H9 (cell line): ENCODE results near the gene PFN1. TPM values are rescaled to one million over a fixed set of nuclear protein-coding genes. Genes with fewer than 3 reads are reported as not detected.

Experiments
- DNase-seq: peaks from one replicate; pipeline ENCODE4 v3.0.0-alpha.2; 2017
- H2AFZ ChIP-seq: one replicate; pipeline ENCODE4 v1.6.1; 2013; ENCODE audit warnings: mild to moderate bottlenecking, low read length, control low read depth, moderate library complexity
- H2AK5ac ChIP-seq: 2 replicates; pipeline ENCODE4 v1.6.1; 2013; ENCODE audit warnings: low read length, control low read depth, mixed read lengths; ENCODE audit not compliant: insufficient read length
- H2BK120ac ChIP-seq: one replicate; pipeline ENCODE4 v1.6.1; 2013; ENCODE audit warnings: low read depth, mild to moderate bottlenecking, low read length, control low read depth, inconsistent platforms; ENCODE audit not compliant: poor library complexity, severe bottlenecking
- H2BK12ac ChIP-seq: 2 replicates; pipeline ENCODE4 v1.6.1; 2013; ENCODE audit warnings: low read length, control low read depth, mixed read lengths, low read depth; ENCODE audit not compliant: insufficient read length
- H2BK15ac ChIP-seq: 2 replicates; pipeline ENCODE4 v1.6.1; 2013; ENCODE audit warnings: low read depth, low read length, control low read depth
- H2BK20ac ChIP-seq: one replicate; pipeline ENCODE4 v1.6.1; 2013; ENCODE audit warnings: low read depth, mild to moderate bottlenecking, low read length, control low read depth, inconsistent platforms; ENCODE audit not compliant: poor library complexity, severe bottlenecking
- H2BK5ac ChIP-seq: 2 replicates; pipeline ENCODE4 v1.6.1; 2013; ENCODE audit warnings: low read length, control low read depth, mixed read lengths; ENCODE audit not compliant: insufficient read length
- H3K14ac ChIP-seq: 2 replicates; pipeline ENCODE4 v1.6.1; 2013; ENCODE audit warnings: low read length, control low read depth; ENCODE audit not compliant: insufficient read depth
- H3K18ac ChIP-seq: 2 replicates; pipeline ENCODE4 v1.6.1; 2013; ENCODE audit warnings: low read depth, mild to moderate bottlenecking, mixed read lengths, low read length, control low read depth; ENCODE audit not compliant: insufficient read length
- H3K23ac ChIP-seq: 2 replicates; pipeline ENCODE4 v1.6.1; 2013; ENCODE audit warnings: low read length, control low read depth, mixed read lengths, low read depth; ENCODE audit not compliant: insufficient read length
- H3K23me2 ChIP-seq: 2 replicates; pipeline ENCODE4 v1.6.1; 2013; ENCODE audit warnings: low read depth, mild to moderate bottlenecking, mixed read lengths, low read length, control low read depth; ENCODE audit not compliant: insufficient read length, poor library complexity, severe bottlenecking
- H3K27ac ChIP-seq: 2 replicates; pipeline ENCODE4 v1.5.1; 2013; ENCODE audit warnings: low read length, control low read depth, mixed read lengths, low read depth; ENCODE audit not compliant: insufficient read length
- H3K27me3 ChIP-seq: 2 replicates; pipeline ENCODE4 v1.6.1; 2013; ENCODE audit warnings: low read length, control low read depth, inconsistent platforms; ENCODE audit not compliant: insufficient read depth
- H3K4ac ChIP-seq: 2 replicates; pipeline ENCODE4 v1.6.1; 2013; ENCODE audit warnings: low read depth, mild to moderate bottlenecking, control low read depth, inconsistent platforms, low read length, moderate library complexity
- H3K4me1 ChIP-seq: 2 replicates; pipeline ENCODE4 v1.6.1; 2013; ENCODE audit warnings: low read length, control low read depth, inconsistent platforms; ENCODE audit not compliant: insufficient read depth
- H3K4me2 ChIP-seq: 2 replicates; pipeline ENCODE4 v1.6.1; 2013; ENCODE audit warnings: low read length, control low read depth, mixed read lengths; ENCODE audit not compliant: insufficient read length, insufficient read depth
- H3K56ac ChIP-seq: 2 replicates; pipeline ENCODE4 v1.6.1; 2013; ENCODE audit warnings: low read depth, mild to moderate bottlenecking, mixed read lengths, low read length, control low read depth; ENCODE audit not compliant: insufficient read length
- H3K79me1 ChIP-seq: 2 replicates; pipeline ENCODE4 v1.6.1; 2013; ENCODE audit warnings: low read depth, mild to moderate bottlenecking, moderate library complexity, low read length, control low read depth, inconsistent platforms; ENCODE audit not compliant: insufficient read depth, poor library complexity, severe bottlenecking
- H3K79me2 ChIP-seq: 2 replicates; pipeline ENCODE4 v1.6.1; 2013; ENCODE audit warnings: low read length, control low read depth, inconsistent platforms; ENCODE audit not compliant: insufficient read depth
- H3K9ac ChIP-seq: 2 replicates; pipeline ENCODE4 v1.6.1; 2013; ENCODE audit warnings: low read length, control low read depth, mixed read lengths; ENCODE audit not compliant: insufficient read length; ENCODE audit errors: extremely low read depth
- H3K9me3 ChIP-seq: one replicate; pipeline ENCODE4 v1.6.1; 2013; ENCODE audit warnings: low read depth, low read length, inconsistent platforms; ENCODE audit not compliant: control insufficient read depth
- H3T11ph ChIP-seq: one replicate; pipeline ENCODE4 v1.6.1; 2013; ENCODE audit warnings: mild to moderate bottlenecking, low read length, control low read depth, inconsistent platforms
- H4K20me1 ChIP-seq: one replicate; pipeline ENCODE4 v1.6.1; 2013; ENCODE audit not compliant: control insufficient read depth, insufficient read length, insufficient read depth
- H4K5ac ChIP-seq: 2 replicates; pipeline ENCODE4 v1.6.1; 2013; ENCODE audit warnings: low read depth, mild to moderate bottlenecking, mixed read lengths, low read length, control low read depth; ENCODE audit not compliant: insufficient read length
- H4K8ac ChIP-seq: replicated peaks from 2 replicates; pipeline ENCODE4 v1.6.1; 2013; ENCODE audit warnings: low read length, control low read depth, mixed read lengths, low read depth; ENCODE audit not compliant: insufficient read length
- H4K91ac ChIP-seq: 2 replicates; pipeline ENCODE4 v1.6.1; 2013; ENCODE audit warnings: low read depth, mild to moderate bottlenecking, moderate library complexity, mixed read lengths, low read length, control low read depth; ENCODE audit not compliant: insufficient read length
- H3K27ac Mint-ChIP-seq, 3 experiments: 2 replicates in 2 of 3; 3 replicates in 1 of 3; pipeline ENCODE4 v1.8.0; 2020 to 2021; ENCODE audit warnings: mixed read lengths in 3 of 3, mild to moderate bottlenecking in 1 of 3, moderate library complexity in 1 of 3
- H3K27me3 Mint-ChIP-seq: 2 replicates; pipeline ENCODE4 v1.8.0; 2021; ENCODE audit warnings: low read depth, mild to moderate bottlenecking, moderate library complexity, mixed read lengths
- H3K36me3 Mint-ChIP-seq, 3 experiments: 2 replicates in 2 of 3; 3 replicates in 1 of 3; pipeline ENCODE4 v1.8.0; 2020 to 2021; ENCODE audit warnings: low read depth in 3 of 3, mixed read lengths in 3 of 3; ENCODE audit not compliant: insufficient read depth in 1 of 3
- H3K4me1 Mint-ChIP-seq, 2 experiments: 2 replicates each; pipeline ENCODE4 v1.8.0; 2020; ENCODE audit warnings: mixed read lengths in 2 of 2
- H3K4me3 Mint-ChIP-seq, 2 experiments: 2 replicates in 1 of 2; 3 replicates in 1 of 2; pipeline ENCODE4 v1.8.0; 2020 to 2021; ENCODE audit warnings: mild to moderate bottlenecking in 2 of 2, mixed read lengths in 2 of 2, moderate library complexity in 1 of 2
- H3K9me3 Mint-ChIP-seq, 2 experiments: 2 replicates in 1 of 2; 3 replicates in 1 of 2; pipeline ENCODE4 v1.8.0; 2020; ENCODE audit warnings: mild to moderate bottlenecking in 2 of 2, mixed read lengths in 2 of 2, moderate library complexity in 1 of 2
- WGBS: extraction: QIAGEN DNeasy Blood & Tissue Kit; methylation state at CpG from one replicate; pipeline ENCODE4 v1.1.7; 2013; ENCODE audit warnings: missing lambda C conversion rate, low lambda C conversion rate, mixed read lengths; ENCODE audit not compliant: insufficient read length; ENCODE audit errors: extremely low coverage; 5-methylcytosine and 5-hydroxymethylcytosine counted together
- total RNA-seq: library from RNA; stranded (reverse); gene quantifications from 2 replicates; pipeline ENCODE4 v1.2.1, GENCODE V29; 2021
- TF ChIP-seq, protein P1 (sequence below): fragments of 200-600 bp; sonication (generic); conservative IDR thresholded peaks from 3 replicates; pipeline ENCODE4 v1.8.0; 2021; ENCODE audit warnings: antibody characterized with exemption, mild to moderate bottlenecking

The PFN1 gene
- total RNA-seq, 1 experiment from 2014 or later, result 1,149 TPM

- no peak overlapping the region for H4K5ac ChIP-seq
- H3K27ac ChIP-seq, result peak overlapping the region; percentile 71
- H3K18ac ChIP-seq, result peak overlapping the region; percentile 68
- peaks cover 2% of the 10 kb centered on the region; the same call in 1 of the 2 replicates for H3K79me2 ChIP-seq
- no peak overlapping the region for H3K4me3 Mint-ChIP-seq
- H2BK15ac ChIP-seq, result no peak overlapping the region
- H3K9me3 Mint-ChIP-seq, result peaks cover 5 to 24% of the 10 kb centered on the region in 2 experiments; a peak in 4 of 5 replicates
- H2BK5ac ChIP-seq, result no peak overlapping the region
- peaks cover 2% of the 10 kb centered on the region for H3K79me1 ChIP-seq
- H3K9me3 ChIP-seq, result no peaks in the 10 kb centered on the region
- peak overlapping the region; percentile 67 for H3K9ac ChIP-seq
- peaks cover 3% of the 10 kb centered on the region; the same call in 1 of the 2 replicates for H3K4me1 ChIP-seq
- H4K8ac ChIP-seq, result no peak overlapping the region
- H3K27me3 Mint-ChIP-seq, result no peaks in the 10 kb centered on the region; the same call in 1 of the 2 replicates
- H2BK20ac ChIP-seq, result no peak overlapping the region
- peak overlapping the region; percentile 75; the same call in 1 of the 2 replicates for H3K14ac ChIP-seq
- TF ChIP-seq, protein P1, sequence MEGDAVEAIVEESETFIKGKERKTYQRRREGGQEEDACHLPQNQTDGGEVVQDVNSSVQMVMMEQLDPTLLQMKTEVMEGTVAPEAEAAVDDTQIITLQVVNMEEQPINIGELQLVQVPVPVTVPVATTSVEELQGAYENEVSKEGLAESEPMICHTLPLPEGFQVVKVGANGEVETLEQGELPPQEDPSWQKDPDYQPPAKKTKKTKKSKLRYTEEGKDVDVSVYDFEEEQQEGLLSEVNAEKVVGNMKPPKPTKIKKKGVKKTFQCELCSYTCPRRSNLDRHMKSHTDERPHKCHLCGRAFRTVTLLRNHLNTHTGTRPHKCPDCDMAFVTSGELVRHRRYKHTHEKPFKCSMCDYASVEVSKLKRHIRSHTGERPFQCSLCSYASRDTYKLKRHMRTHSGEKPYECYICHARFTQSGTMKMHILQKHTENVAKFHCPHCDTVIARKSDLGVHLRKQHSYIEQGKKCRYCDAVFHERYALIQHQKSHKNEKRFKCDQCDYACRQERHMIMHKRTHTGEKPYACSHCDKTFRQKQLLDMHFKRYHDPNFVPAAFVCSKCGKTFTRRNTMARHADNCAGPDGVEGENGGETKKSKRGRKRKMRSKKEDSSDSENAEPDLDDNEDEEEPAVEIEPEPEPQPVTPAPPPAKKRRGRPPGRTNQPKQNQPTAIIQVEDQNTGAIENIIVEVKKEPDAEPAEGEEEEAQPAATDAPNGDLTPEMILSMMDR, result no peak
- no peak overlapping the region for H4K91ac ChIP-seq
- peak overlapping the region; percentile 90 for H3K4me2 ChIP-seq
- H3K27ac Mint-ChIP-seq, result peak overlapping the region in 1 of 3 experiments; percentile 85; a peak in 4 of 7 replicates
- H2BK120ac ChIP-seq, result no peak overlapping the region
- no peaks in the 10 kb centered on the region for H4K20me1 ChIP-seq
- peaks cover 23% of the 10 kb centered on the region for H3K23me2 ChIP-seq
- H2AK5ac ChIP-seq, result no peak overlapping the region
- H2BK12ac ChIP-seq, result no peak overlapping the region
- peaks cover 33 to 45% (median 42%) of the 10 kb centered on the region in 3 experiments for H3K36me3 Mint-ChIP-seq
- H3K4ac ChIP-seq, result no peak overlapping the region
- no peak overlapping the region for H3K56ac ChIP-seq
- WGBS, result no CpG with 5 or more reads among the region's 42 CpGs
- no peak overlapping the region for H2AFZ ChIP-seq
- H3K4me1 Mint-ChIP-seq, result peaks cover 20 to 22% of the 10 kb centered on the region in 2 experiments
- no peaks in the 10 kb centered on the region for H3K27me3 ChIP-seq
- no peak overlapping the region for H3T11ph ChIP-seq
- peak; percentile 100 for DNase-seq
- no peak overlapping the region for H3K23ac ChIP-seq
Observed at GRCh38 chr17:4966844-4967538, 18.7 kb upstream of the PFN1 start.
